Vagina (tissue), 2 donors: ENCODE data around the gene RCAN2. TPM values are rescaled to one million over a fixed set of nuclear protein-coding genes. Genes with fewer than 3 reads are reported as not detected.

Experiments used
- DNase-seq, 2 donors: peaks; one replicate each; pipeline ENCODE4 v3.0.0-alpha.2; 2017; ENCODE audit errors: extremely low spot score in 2 of 2
- H3K27ac ChIP-seq: fragments of 200-600 bp; sonication (generic); one replicate; pipeline ENCODE4 v1.5.1; 2019
- H3K27me3 ChIP-seq: fragments of 200-600 bp; sonication (generic); one replicate; pipeline ENCODE4 v1.5.1; 2019
- H3K36me3 ChIP-seq, 2 donors: fragments of 200-600 bp; sonication (generic); one replicate each; pipeline ENCODE4 v1.5.1; 2017 to 2019
- H3K4me1 ChIP-seq: fragments of 200-600 bp; sonication (generic); one replicate; pipeline ENCODE4 v1.5.1; 2019
- H3K4me3 ChIP-seq, 2 donors: fragments of 200-600 bp; sonication (generic); 1 replicate in 1 of 2; 2 replicates in 1 of 2; pipeline ENCODE4 v1.5.1; 2016 to 2019
- H3K9me3 ChIP-seq: fragments of 200-600 bp; sonication (generic); one replicate; pipeline ENCODE4 v1.5.1; 2019
- POLR2A ChIP-seq, 2 donors: fragments of 450-650 bp; IDR thresholded peaks; one replicate each; pipeline ENCODE4 v1.6.1; 2017; ENCODE audit warnings: antibody characterized with exemption in 2 of 2, mild to moderate bottlenecking in 2 of 2, moderate library complexity in 2 of 2
- POLR2AphosphoS5 ChIP-seq, 2 donors: sonication (generic); formaldehyde crosslinking; IDR thresholded peaks; one replicate each; pipeline ENCODE4 v1.9.0; 2017; ENCODE audit warnings: antibody characterized with exemption in 2 of 2, mild to moderate bottlenecking in 2 of 2, low read depth in 1 of 2; ENCODE audit not compliant: insufficient read depth in 1 of 2
- intact Hi-C: fragments of 100-400 bp; cut with DNase I; formaldehyde crosslinking; loops from one replicate; pipeline ENCODE4 v1.15.1; 2023
- total RNA-seq: library from RNA; depleted of rRNA; stranded (reverse); fragments of >200 nt; gene quantifications from one replicate; pipeline ENCODE4 v1.2.3, GENCODE V29; 2016
- TF ChIP-seq, protein P1 (sequence below), 3 experiments: fragments of 450-650 bp in 2 of 3; fragments of 200-600 bp in 1 of 3; sonication (generic) in 1 of 3; IDR thresholded peaks; one replicate each; pipeline ENCODE4 v1.5.1; 2017 to 2019; ENCODE audit warnings: antibody characterized with exemption in 3 of 3, mild to moderate bottlenecking in 2 of 3, moderate library complexity in 2 of 3

RCAN2 gene
- total RNA-seq, 1 donor from 2014 or later: 20.9 TPM

DNA sequence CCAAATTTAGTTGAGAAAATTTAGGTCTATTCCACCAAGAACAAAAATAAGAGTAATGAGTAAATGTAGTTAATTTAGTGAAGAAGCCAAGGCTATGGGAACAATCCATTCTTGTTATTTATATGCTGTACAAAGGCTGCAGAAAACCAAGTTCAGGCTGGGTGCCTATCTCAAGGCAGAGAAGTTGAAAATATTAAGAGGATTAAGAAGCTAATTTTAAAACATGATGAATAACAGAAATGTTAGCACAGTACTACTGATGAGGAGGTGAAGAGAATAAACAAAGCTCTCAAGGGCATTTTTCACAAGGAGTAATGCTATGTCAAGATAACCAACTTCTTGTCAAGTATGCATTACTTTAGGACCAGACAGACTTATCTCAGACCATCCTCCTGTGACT, 68.6 kb downstream of the RCAN2 start:
- H3K27me3 ChIP-seq: no peaks in the 10 kb centered on the region
- no peaks in the 10 kb centered on the region for H3K9me3 ChIP-seq
- intact Hi-C loops: no loop called here
- no peaks in the 10 kb centered on the region for H3K4me1 ChIP-seq
- H3K27ac ChIP-seq: no peak overlapping the region
- DNase-seq: no peak
- H3K36me3 ChIP-seq: no peaks in the 10 kb centered on the region
- TF ChIP-seq, protein P1, sequence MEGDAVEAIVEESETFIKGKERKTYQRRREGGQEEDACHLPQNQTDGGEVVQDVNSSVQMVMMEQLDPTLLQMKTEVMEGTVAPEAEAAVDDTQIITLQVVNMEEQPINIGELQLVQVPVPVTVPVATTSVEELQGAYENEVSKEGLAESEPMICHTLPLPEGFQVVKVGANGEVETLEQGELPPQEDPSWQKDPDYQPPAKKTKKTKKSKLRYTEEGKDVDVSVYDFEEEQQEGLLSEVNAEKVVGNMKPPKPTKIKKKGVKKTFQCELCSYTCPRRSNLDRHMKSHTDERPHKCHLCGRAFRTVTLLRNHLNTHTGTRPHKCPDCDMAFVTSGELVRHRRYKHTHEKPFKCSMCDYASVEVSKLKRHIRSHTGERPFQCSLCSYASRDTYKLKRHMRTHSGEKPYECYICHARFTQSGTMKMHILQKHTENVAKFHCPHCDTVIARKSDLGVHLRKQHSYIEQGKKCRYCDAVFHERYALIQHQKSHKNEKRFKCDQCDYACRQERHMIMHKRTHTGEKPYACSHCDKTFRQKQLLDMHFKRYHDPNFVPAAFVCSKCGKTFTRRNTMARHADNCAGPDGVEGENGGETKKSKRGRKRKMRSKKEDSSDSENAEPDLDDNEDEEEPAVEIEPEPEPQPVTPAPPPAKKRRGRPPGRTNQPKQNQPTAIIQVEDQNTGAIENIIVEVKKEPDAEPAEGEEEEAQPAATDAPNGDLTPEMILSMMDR (IDR thresholded peaks at IDR 0.05): no peak
- TF ChIP-seq POLR2A (IDR thresholded peaks at IDR 0.05): no peak
- TF ChIP-seq POLR2AphosphoS5 (IDR thresholded peaks at IDR 0.05; ENCODE audit: insufficient read depth in 1 of 2, low read depth in 1 of 2): no peak
- H3K4me3 ChIP-seq: no peak overlapping the region

DNA sequence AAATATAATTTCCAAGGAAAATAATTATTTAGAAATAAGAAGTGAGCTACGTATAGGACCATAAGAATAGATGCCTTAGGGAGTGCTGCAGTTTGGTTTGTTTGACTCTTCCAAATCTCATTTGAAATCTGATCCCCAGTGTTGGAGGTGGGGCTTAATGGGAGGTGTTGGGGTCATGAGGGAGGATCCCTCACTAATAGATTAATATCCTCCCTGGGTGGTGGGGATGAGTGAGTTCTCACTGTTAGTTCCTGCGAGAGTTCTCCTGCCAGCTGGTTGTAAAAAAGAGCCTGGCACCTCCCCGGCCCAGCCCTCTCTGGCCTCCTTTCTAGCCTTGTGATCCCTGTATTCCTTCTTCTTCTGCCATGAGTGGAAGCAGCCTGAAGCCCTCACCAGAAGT, 69.3 kb downstream of the RCAN2 start:
- no peaks in the 10 kb centered on the region for H3K36me3 ChIP-seq
- no peak for DNase-seq

DNA sequence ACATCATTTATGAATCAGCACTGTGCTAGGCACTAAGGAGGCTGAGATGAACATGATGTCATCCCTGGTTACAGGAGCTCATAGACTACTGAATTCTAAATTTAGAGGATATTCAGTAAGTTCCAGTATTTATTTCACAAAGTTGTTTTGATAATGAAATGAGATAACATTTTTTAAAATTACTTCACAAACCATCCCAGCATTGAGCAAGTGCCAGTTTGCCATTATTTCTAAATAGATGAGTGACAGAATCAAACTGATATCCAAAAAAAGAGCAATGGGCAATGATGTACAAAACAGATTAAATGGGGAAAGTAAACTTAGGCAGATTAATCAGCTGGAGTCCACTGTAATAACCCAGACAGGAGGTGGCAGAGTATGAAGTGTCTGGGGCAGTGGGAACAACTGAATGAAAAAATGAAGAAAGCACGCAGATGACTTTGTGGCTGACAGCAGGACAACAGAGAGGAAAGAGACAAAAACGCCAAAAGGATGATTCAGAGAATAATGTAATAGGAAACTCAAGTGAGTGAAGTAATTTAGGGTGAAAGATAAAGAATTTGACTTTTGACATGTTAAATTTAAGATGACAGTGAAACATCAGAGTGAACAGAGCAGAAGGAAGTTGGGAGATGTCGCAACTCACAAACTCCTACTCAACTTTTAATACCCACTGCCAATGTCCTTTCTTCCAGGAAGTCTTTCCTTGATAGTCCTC, 70.2 kb downstream of the RCAN2 start:
- Histone ChIP-seq H3K27me3 (no peaks in the 10 kb centered on the region), H3K27ac (no peak overlapping the region), H3K4me1 (no peaks in the 10 kb centered on the region), H3K36me3 (no peaks in the 10 kb centered on the region), H3K9me3 (no peaks in the 10 kb centered on the region), H3K4me3 (no peak overlapping the region)
- no peak for DNase-seq
- intact Hi-C loops: no loop called here
- TF ChIP-seq POLR2AphosphoS5 (IDR thresholded peaks at IDR 0.05; ENCODE audit: insufficient read depth in 1 of 2, low read depth in 1 of 2): no peak
- TF ChIP-seq, protein P1 (IDR thresholded peaks at IDR 0.05): no peak
- no peak for TF ChIP-seq POLR2A (IDR thresholded peaks at IDR 0.05)

More for the DNA sequence above, 69.3 kb downstream of the RCAN2 start:
- H3K27me3 ChIP-seq: no peaks in the 10 kb centered on the region
- H3K4me3 ChIP-seq: no peak overlapping the region
- no peaks in the 10 kb centered on the region for H3K4me1 ChIP-seq
- no peak for TF ChIP-seq POLR2A (IDR thresholded peaks at IDR 0.05)
- no peak for TF ChIP-seq POLR2AphosphoS5 (IDR thresholded peaks at IDR 0.05; ENCODE audit: insufficient read depth in 1 of 2, low read depth in 1 of 2)
- TF ChIP-seq, protein P1 (IDR thresholded peaks at IDR 0.05): no peak
- no peak overlapping the region for H3K27ac ChIP-seq
- intact Hi-C loops: no loop called here
- H3K9me3 ChIP-seq: no peaks in the 10 kb centered on the region

DNA sequence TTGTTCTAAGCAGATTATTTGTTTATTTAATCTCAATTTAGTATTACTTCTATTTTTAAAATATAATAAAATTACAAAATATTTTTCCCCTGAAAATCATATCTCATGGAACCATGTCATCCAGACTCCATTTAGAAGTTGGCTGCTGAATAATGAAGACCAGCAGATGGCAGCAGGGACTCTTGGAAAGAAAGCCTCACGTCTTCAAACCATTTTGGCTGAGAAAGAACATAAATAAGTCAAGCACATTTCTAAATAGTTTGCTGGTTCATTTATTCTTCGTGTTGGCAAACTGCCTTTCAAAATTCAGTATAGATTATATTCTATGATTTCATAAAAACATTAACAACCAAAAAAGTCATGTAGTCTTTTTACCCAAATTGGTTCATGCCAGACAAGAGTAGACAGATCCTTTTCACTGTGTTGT, 71.7 kb downstream of the RCAN2 start:
- no peaks in the 10 kb centered on the region for H3K36me3 ChIP-seq
- H3K4me3 ChIP-seq: no peak overlapping the region
- no peak overlapping the region for H3K27ac ChIP-seq
- DNase-seq: no peak
- no peaks in the 10 kb centered on the region for H3K9me3 ChIP-seq
- H3K27me3 ChIP-seq: no peaks in the 10 kb centered on the region
- H3K4me1 ChIP-seq: no peaks in the 10 kb centered on the region
- intact Hi-C loops: loop anchor here (5.0 kb wide), 1 partner anchor 208 kb away; no protein-coding TSS in a partner anchor
- TF ChIP-seq, protein P1 (IDR thresholded peaks at IDR 0.05): peak; percentile 59 to 78 (median 69)
- no peak for TF ChIP-seq POLR2A (IDR thresholded peaks at IDR 0.05)
- TF ChIP-seq POLR2AphosphoS5 (IDR thresholded peaks at IDR 0.05; ENCODE audit: insufficient read depth in 1 of 2, low read depth in 1 of 2): no peak

DNA sequence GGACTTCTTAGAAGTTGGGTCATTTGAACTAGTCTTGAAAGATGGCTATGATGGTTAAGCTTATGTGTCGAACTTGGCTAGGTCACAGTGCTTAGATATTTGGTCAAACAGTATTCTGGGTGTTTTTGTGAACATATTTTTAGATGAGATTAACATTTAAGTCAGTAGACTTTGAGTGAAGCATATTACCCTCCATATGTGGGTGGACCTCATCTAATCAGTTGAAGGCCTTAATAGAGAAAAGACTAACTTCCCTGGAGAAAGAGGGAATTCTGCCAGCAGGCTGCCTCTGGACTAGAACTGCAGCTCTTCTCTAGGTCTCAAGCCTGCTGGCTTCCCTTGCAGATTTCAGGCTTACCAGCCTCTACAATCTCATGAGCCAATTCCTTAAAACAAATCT, 76.9 kb downstream of the RCAN2 start:
- Histone ChIP-seq H3K27ac (no peak overlapping the region), H3K27me3 (no peaks in the 10 kb centered on the region), H3K4me3 (no peak overlapping the region), H3K9me3 (no peaks in the 10 kb centered on the region), H3K36me3 (no peaks in the 10 kb centered on the region), H3K4me1 (peaks cover 4% of the 10 kb centered on the region)
- no peak for TF ChIP-seq POLR2AphosphoS5 (IDR thresholded peaks at IDR 0.05; ENCODE audit: insufficient read depth in 1 of 2, low read depth in 1 of 2)
- no peak for TF ChIP-seq POLR2A (IDR thresholded peaks at IDR 0.05)
- TF ChIP-seq, protein P1 (IDR thresholded peaks at IDR 0.05): no peak
- intact Hi-C loops: loop anchor here (5.0 kb wide), 1 partner anchor 192 kb away; no protein-coding TSS in a partner anchor
- DNase-seq: no peak
